Heart left ventricle (tissue), 13 donors: ENCODE measurements around the gene TMEM119.

Experiments used
- CTCF ChIP-seq, 12 donors: fragments of 200-600 bp; sonication (generic) in 4 of 12; IDR thresholded peaks; one replicate each; pipeline versions ENCODE4 v1.5.0 to v1.8.0; 2018 to 2022; ENCODE audit warnings: antibody characterized with exemption in 12 of 12, mild to moderate bottlenecking in 5 of 12
- POLR2A ChIP-seq, 2 donors: fragments of 450-650 bp; IDR thresholded peaks; one replicate each; pipeline ENCODE4 v1.6.1; 2017; ENCODE audit warnings: antibody characterized with exemption in 2 of 2, mild to moderate bottlenecking in 2 of 2, moderate library complexity in 2 of 2
- donor health status: ischemic (EF 13 %, LVEDD 7.1; RV severe dilation, severe dysfunction).
- donor health status: DM: no; HTN: yes; CAD: no.
- donor health status: DM: no; HTN: no; CAD: no.
- donor health status: ischemic (EF 25% LVEDD 6.9; RV normal size, moderate dysfunction).
- donor health status: ischemic (EF 25% LVEDD 5.7; RV mildly dilated, moderate dysfunction).
- donor health status: ischemic (EF 35%, LVEDD 5.7; RV mildly dilated, moderate dysfunction).
- donor health status: nonischemic (EF 11% LVEDD 7.7; RV severe dilation, severe dysfunction).
- donor health status: DM: yes; HTN: yes; CAD: no.
- donor health status: PGD.
- donor health status: ischemic (EF 29% LVEDD 5.4; RV normal size, mild dysfunction).
- donor health status: nonischemic (EF 23%, LVEDD 6.1; RV moderate dilation, normal function).

GRCh38 chr12:108630481-108631207, 32.8 kb upstream of the TMEM119 start:
- no peak for TF ChIP-seq CTCF (IDR thresholded peaks at IDR 0.05)
- TF ChIP-seq POLR2A (IDR thresholded peaks at IDR 0.05) = no peak
